Mesenchymal stem cell (in vitro differentiated cells and primary cell): ENCODE measurements around the gene EML4.

Experiments used
- DNase-seq: peaks from one replicate; pipeline ENCODE4 v3.0.0-alpha.2; 2013
- H2AFZ ChIP-seq: one replicate; pipeline ENCODE4 v1.6.1; 2013; ENCODE audit warnings: low read depth, mild to moderate bottlenecking, control low read depth, inconsistent platforms, low read length, moderate library complexity
- H2AK5ac ChIP-seq: 2 replicates; pipeline ENCODE4 v1.6.1; 2013; ENCODE audit warnings: low read length, moderate library complexity, mild to moderate bottlenecking, inconsistent platforms; ENCODE audit not compliant: severe bottlenecking
- H2BK120ac ChIP-seq: one replicate; pipeline ENCODE4 v1.6.1; 2013; ENCODE audit warnings: low read depth, mild to moderate bottlenecking, inconsistent platforms, low read length, moderate library complexity
- H2BK12ac ChIP-seq, 2 experiments: one replicate each; pipeline ENCODE4 v1.6.1; 2013; ENCODE audit warnings: inconsistent platforms in 2 of 2, low read length in 2 of 2, mild to moderate bottlenecking in 2 of 2, moderate library complexity in 2 of 2, control low read depth in 1 of 2
- H2BK15ac ChIP-seq: one replicate; pipeline ENCODE4 v1.6.1; 2013; ENCODE audit warnings: mild to moderate bottlenecking, low read depth, inconsistent platforms; ENCODE audit not compliant: poor library complexity, severe bottlenecking
- H2BK5ac ChIP-seq: 2 replicates; pipeline ENCODE4 v1.6.1; 2013; ENCODE audit warnings: low read depth, mild to moderate bottlenecking, low read length, control low read depth, inconsistent platforms; ENCODE audit not compliant: poor library complexity, severe bottlenecking
- H3K14ac ChIP-seq, 2 experiments: one replicate each; pipeline ENCODE4 v1.6.1; 2013; ENCODE audit warnings: inconsistent platforms in 2 of 2, low read length in 2 of 2, control low read depth in 1 of 2, mild to moderate bottlenecking in 1 of 2, moderate library complexity in 1 of 2
- H3K18ac ChIP-seq, 2 experiments: one replicate each; pipeline ENCODE4 v1.6.1; 2013; ENCODE audit warnings: inconsistent platforms in 2 of 2, low read length in 2 of 2, control low read depth in 1 of 2, low read depth in 1 of 2, mild to moderate bottlenecking in 1 of 2
- H3K23ac ChIP-seq, 2 experiments: one replicate each; pipeline ENCODE4 v1.6.1; 2013; ENCODE audit warnings: inconsistent platforms in 2 of 2, low read length in 2 of 2, mild to moderate bottlenecking in 2 of 2, moderate library complexity in 2 of 2, control low read depth in 1 of 2
- H3K27ac ChIP-seq: 2 replicates; pipeline ENCODE4 v1.5.1; 2013; ENCODE audit warnings: mild to moderate bottlenecking, moderate library complexity, low read length, control low read depth, inconsistent platforms; ENCODE audit not compliant: poor library complexity, severe bottlenecking
- H3K27me3 ChIP-seq, 2 experiments: 2 replicates each; pipeline versions ENCODE4 v1.6.1 to v1.7.0; 2013; ENCODE audit warnings: low read length in 2 of 2, mild to moderate bottlenecking in 2 of 2, moderate library complexity in 2 of 2, control low read depth in 1 of 2, inconsistent platforms in 1 of 2; ENCODE audit not compliant: control insufficient read depth in 1 of 2, insufficient read depth in 1 of 2
- H3K36me3 ChIP-seq, 2 experiments: 2 replicates each; pipeline versions ENCODE4 v1.6.1 to v1.7.0; 2013; ENCODE audit warnings: low read length in 2 of 2, control low read depth in 1 of 2, inconsistent platforms in 1 of 2, low read depth in 1 of 2, mild to moderate bottlenecking in 1 of 2; ENCODE audit not compliant: insufficient read depth in 2 of 2, control insufficient read depth in 1 of 2
- H3K4ac ChIP-seq, 2 experiments: one replicate each; pipeline ENCODE4 v1.6.1; 2013; ENCODE audit warnings: inconsistent platforms in 2 of 2, low read length in 2 of 2, mild to moderate bottlenecking in 2 of 2, moderate library complexity in 2 of 2, control low read depth in 1 of 2, low read depth in 1 of 2
- H3K4me1 ChIP-seq: 2 replicates; pipeline ENCODE4 v1.6.1; 2013; ENCODE audit warnings: low read depth, low read length, control low read depth; ENCODE audit not compliant: control insufficient read depth, insufficient read depth
- H3K4me2 ChIP-seq: 2 replicates; pipeline ENCODE4 v1.6.1; 2013; ENCODE audit warnings: low read length, mild to moderate bottlenecking, inconsistent platforms; ENCODE audit not compliant: poor library complexity, severe bottlenecking
- H3K4me3 ChIP-seq, 2 experiments: 2 replicates each; pipeline versions ENCODE4 v1.5.1 to v1.7.0; 2013; ENCODE audit warnings: low read length in 2 of 2, mild to moderate bottlenecking in 2 of 2, control low read depth in 1 of 2, low read depth in 1 of 2; ENCODE audit not compliant: insufficient read depth in 1 of 2
- H3K79me1 ChIP-seq: replicated peaks from 2 replicates; pipeline ENCODE4 v1.6.1; 2013; ENCODE audit warnings: mild to moderate bottlenecking, control low read depth, low read length, inconsistent platforms; ENCODE audit not compliant: poor library complexity, severe bottlenecking
- H3K9ac ChIP-seq: 2 replicates; pipeline ENCODE4 v1.7.0; 2013; ENCODE audit warnings: mild to moderate bottlenecking, low read length, moderate library complexity
- H3K9me3 ChIP-seq: 2 replicates; pipeline ENCODE4 v1.7.0; 2013; ENCODE audit warnings: mild to moderate bottlenecking, low read length; ENCODE audit not compliant: control insufficient read depth
- H4K8ac ChIP-seq: one replicate; pipeline ENCODE4 v1.6.1; 2013; ENCODE audit warnings: inconsistent platforms, mild to moderate bottlenecking, low read length, moderate library complexity
- H4K91ac ChIP-seq: one replicate; pipeline ENCODE4 v1.6.1; 2013; ENCODE audit warnings: mild to moderate bottlenecking, low read length, inconsistent platforms
- WGBS: methylation state at CpG from one replicate; pipeline ENCODE4 v1.1.7; 2013; ENCODE audit warnings: mixed read lengths; 5-methylcytosine and 5-hydroxymethylcytosine counted together

EML4 gene

GRCh38 chr2:42321452-42322064 lies 152.4 kb downstream of the EML4 start:
- Histone ChIP-seq H3K23ac (no peak overlapping the region), H3K27ac (no peak overlapping the region), H3K79me1 (peaks cover 11% of the 10 kb centered on the region), H3K9ac (no peak overlapping the region), H3K4ac (no peak overlapping the region), H3K4me2 (no peak overlapping the region), H3K14ac (no peak overlapping the region), H2AK5ac (no peak overlapping the region), H3K4me1 (no peaks in the 10 kb centered on the region), H4K91ac (no peak overlapping the region), H3K36me3 (peaks cover 0 to 58% of the 10 kb centered on the region in 2 experiments), H2BK12ac (no peak overlapping the region), H3K4me3 (no peak overlapping the region), H3K18ac (no peak overlapping the region), H3K9me3 (no peaks in the 10 kb centered on the region), H2BK120ac (no peak overlapping the region), H4K8ac (no peak overlapping the region), H2AFZ (no peak overlapping the region), H2BK5ac (no peak overlapping the region), H2BK15ac (no peak overlapping the region), H3K27me3 (no peaks in the 10 kb centered on the region)
- no peak for DNase-seq
- WGBS = 100% methylated on average over 1 of the region's 2 CpGs

GRCh38 chr2:42324244-42324643 lies 155.1 kb downstream of the EML4 start:
- H3K4me3 ChIP-seq = no peak overlapping the region
- H4K91ac ChIP-seq = no peak overlapping the region
- no peaks in the 10 kb centered on the region for H3K9me3 ChIP-seq
- H2BK120ac ChIP-seq = no peak overlapping the region
- H3K14ac ChIP-seq = no peak overlapping the region
- H3K4me1 ChIP-seq = no peaks in the 10 kb centered on the region
- no peak overlapping the region for H2BK12ac ChIP-seq
- no peak overlapping the region for H2BK15ac ChIP-seq
- H2AFZ ChIP-seq = no peak overlapping the region
- H3K79me1 ChIP-seq = peaks cover 9% of the 10 kb centered on the region
- no peak overlapping the region for H3K4me2 ChIP-seq
- H2BK5ac ChIP-seq = no peak overlapping the region
- no peak overlapping the region for H3K27ac ChIP-seq
- no peak overlapping the region for H3K23ac ChIP-seq
- peaks cover 0 to 45% of the 10 kb centered on the region in 2 experiments for H3K36me3 ChIP-seq
- H3K4ac ChIP-seq = no peak overlapping the region
- 98% methylated on average over 4 of the region's 4 CpGs for WGBS
- no peak overlapping the region for H4K8ac ChIP-seq
- H3K18ac ChIP-seq = no peak overlapping the region
- no peak for DNase-seq
- no peaks in the 10 kb centered on the region for H3K27me3 ChIP-seq
- H2AK5ac ChIP-seq = no peak overlapping the region
- H3K9ac ChIP-seq = no peak overlapping the region

- Histone ChIP-seq H3K9me3 (no peaks in the 10 kb centered on the region), H2BK5ac (no peak overlapping the region), H2AK5ac (no peak overlapping the region), H3K4me1 (no peaks in the 10 kb centered on the region), H3K4me2 (no peak overlapping the region), H3K14ac (no peak overlapping the region), H3K23ac (no peak overlapping the region), H4K8ac (no peak overlapping the region), H3K36me3 (peaks cover 2 to 46% of the 10 kb centered on the region in 2 experiments), H3K4ac (no peak overlapping the region), H3K4me3 (no peak overlapping the region), H3K27me3 (no peaks in the 10 kb centered on the region), H4K91ac (no peak overlapping the region), H3K9ac (no peak overlapping the region), H2BK12ac (no peak overlapping the region), H2BK15ac (no peak overlapping the region), H3K27ac (no peak overlapping the region), H3K18ac (no peak overlapping the region), H2AFZ (no peak overlapping the region), H2BK120ac (no peak overlapping the region), H3K79me1 (peaks cover 9% of the 10 kb centered on the region)
- no peak for DNase-seq
- WGBS = 89% methylated on average over 2 of the region's 2 CpGs
Observed at GRCh38 chr2:42324949-42325348, 155.8 kb downstream of the EML4 start.

- no peak overlapping the region for H3K14ac ChIP-seq
- H3K9me3 ChIP-seq = no peaks in the 10 kb centered on the region
- H2AK5ac ChIP-seq = no peak overlapping the region
- no peak overlapping the region for H2AFZ ChIP-seq
- H2BK12ac ChIP-seq = no peak overlapping the region
- no peak overlapping the region for H2BK120ac ChIP-seq
- no peak for DNase-seq
- no peak overlapping the region for H2BK15ac ChIP-seq
- no peak overlapping the region for H3K9ac ChIP-seq
- no peak overlapping the region for H3K23ac ChIP-seq
- H2BK5ac ChIP-seq = no peak overlapping the region
- no peak overlapping the region for H3K27ac ChIP-seq
- no peak overlapping the region for H3K4me3 ChIP-seq
- no peaks in the 10 kb centered on the region for H3K27me3 ChIP-seq
- no peak overlapping the region for H3K18ac ChIP-seq
- peaks cover 9% of the 10 kb centered on the region for H3K79me1 ChIP-seq
- H3K36me3 ChIP-seq = peaks cover 4 to 46% of the 10 kb centered on the region in 2 experiments
- no peaks in the 10 kb centered on the region for H3K4me1 ChIP-seq
- H3K4ac ChIP-seq = no peak overlapping the region
- H4K91ac ChIP-seq = no peak overlapping the region
- H3K4me2 ChIP-seq = no peak overlapping the region
- no peak overlapping the region for H4K8ac ChIP-seq
- no CpG with 5 or more reads among the region's 1 CpG for WGBS
Observed at GRCh38 chr2:42325609-42326008, 156.5 kb downstream of the EML4 start.
